NCI-H345 treated with DMSO at 0.1 percent for 48 hours (cell line): Measurements from ENCODE around the gene SPATA22.
"Not testable (repeated sequence)": the region's sequence is repeated elsewhere in the genome, so short reads cannot be mapped to it uniquely, and the experiment has no call there.

Experiments used
- DNase-seq: peaks from one replicate; lab custom pipeline; 2025; ENCODE audit not compliant: unreplicated experiment; lab: John Stamatoyannopoulos, UW

Gene SPATA22

GRCh38 chr17:3475251-3475685, 3.6 kb upstream of the SPATA22 start:
- DNase-seq: no peak

- no peak for DNase-seq
Observed at GRCh38 chr17:3474212-3474611, 2.6 kb upstream of the SPATA22 start.

GRCh38 chr17:3472137-3472536, 518 bp upstream of the SPATA22 start:
- DNase-seq: no peak

- no peak for DNase-seq
Observed at GRCh38 chr17:3469529-3469928, 2.1 kb downstream of the SPATA22 start.

- not testable (repeated sequence) for DNase-seq
Observed at GRCh38 chr17:3466355-3466754, 5.3 kb downstream of the SPATA22 start.

- DNase-seq: no peak
Observed at GRCh38 chr17:3448059-3448665, 23.5 kb downstream of the SPATA22 start.

GRCh38 chr17:3447625-3448024, 24.0 kb downstream of the SPATA22 start:
- no peak for DNase-seq

GRCh38 chr17:3440451-3440850, 31.2 kb downstream of the SPATA22 start:
- no peak for DNase-seq

- DNase-seq: no peak
Observed at GRCh38 chr17:3438368-3438767, 33.3 kb downstream of the SPATA22 start.

GRCh38 chr17:3433741-3434140, 37.9 kb downstream of the SPATA22 start, which contains the start of gene OR1E2:
TSS of gene OR1E2 (minus strand) at chr17:3433841. CDS start at chr17:3433841, 0 bp downstream.
- DNase-seq: no peak

- DNase-seq: not testable (repeated sequence)
Observed at GRCh38 chr17:3433215-3433614, 38.4 kb downstream of the SPATA22 start.

GRCh38 chr17:3418222-3418621, 53.4 kb downstream of the SPATA22 start:
- no peak for DNase-seq

- DNase-seq: no peak
Observed at GRCh38 chr17:3415610-3416009, 56.0 kb downstream of the SPATA22 start.

GRCh38 chr17:3412216-3412615, 59.4 kb downstream of the SPATA22 start:
- not testable (repeated sequence) for DNase-seq

GRCh38 chr17:3411070-3411469, 60.5 kb downstream of the SPATA22 start, which contains the start of gene OR3A3:
TSS of gene OR3A3 (plus strand) at chr17:3411370.
- no peak for DNase-seq

- DNase-seq: not testable (repeated sequence)
Observed at GRCh38 chr17:3403856-3404255, 67.8 kb downstream of the SPATA22 start.

GRCh38 chr17:3401786-3402185, 69.8 kb downstream of the SPATA22 start:
- no peak for DNase-seq

- DNase-seq: no peak
Observed at GRCh38 chr17:3400055-3400454, 71.6 kb downstream of the SPATA22 start.

GRCh38 chr17:3398310-3398709, 73.3 kb downstream of the SPATA22 start, which contains the start of gene OR1E1:
TSS of gene OR1E1 (minus strand) at chr17:3398410. CDS start at chr17:3398410, 0 bp downstream.
- DNase-seq: no peak

- not testable (repeated sequence) for DNase-seq
Observed at GRCh38 chr17:3397801-3398200, 73.8 kb downstream of the SPATA22 start.
